Neural cell (in vitro differentiated cells): ENCODE measurements around the gene SVEP1. TPM values are rescaled to one million over a fixed set of nuclear protein-coding genes. Genes with fewer than 3 reads are reported as not detected.

ENCODE experiments used
- H2AFZ ChIP-seq: fragments of 200-600, 300-800 bp; sonication (generic), shearing (Covaris generic); 2 replicates; pipeline ENCODE4 v1.6.0; 2014; ENCODE audit warnings: low read depth, mild to moderate bottlenecking, antibody characterized with exemption, low read length, moderate library complexity
- H3F3A ChIP-seq: fragments of 200-600 bp; shearing (Covaris generic); 2 replicates; pipeline ENCODE4 v1.6.1; 2016; ENCODE audit warnings: mild to moderate bottlenecking, moderate library complexity, mixed read lengths, antibody characterized with exemption, low read length; ENCODE audit not compliant: insufficient read depth, poor library complexity, severe bottlenecking
- H3K27ac ChIP-seq: fragments of 200-600, 300-800 bp; sonication (generic), shearing (Covaris generic); 2 replicates; pipeline ENCODE4 v1.5.1; 2014; ENCODE audit warnings: mild to moderate bottlenecking, low read length, moderate library complexity
- H3K27me3 ChIP-seq: fragments of 300-800, 200-600 bp; sonication (generic), shearing (Covaris generic); 2 replicates; pipeline ENCODE4 v1.6.0; 2014; ENCODE audit warnings: mild to moderate bottlenecking, low read depth, low read length, moderate library complexity; ENCODE audit not compliant: insufficient read depth
- H3K36me3 ChIP-seq: fragments of 300-800, 200-600 bp; sonication (generic), shearing (Covaris generic); 2 replicates; pipeline ENCODE4 v1.5.1; 2014; ENCODE audit warnings: mild to moderate bottlenecking, antibody characterized with exemption, low read length, moderate library complexity; ENCODE audit not compliant: insufficient read depth
- H3K4me2 ChIP-seq: fragments of 300-800, 200-600 bp; sonication (generic), shearing (Covaris generic); 2 replicates; pipeline ENCODE4 v1.6.0; 2014; ENCODE audit warnings: mild to moderate bottlenecking, low read length
- H3K4me3 ChIP-seq: fragments of 300-800, 200-600 bp; sonication (generic), shearing (Covaris generic); 2 replicates; pipeline ENCODE4 v1.5.1; 2014; ENCODE audit warnings: mild to moderate bottlenecking, low read length, moderate library complexity
- H3K79me2 ChIP-seq: fragments of 200-600 bp; shearing (Covaris generic); replicated peaks from 2 replicates; pipeline ENCODE4 v1.6.0; 2014; ENCODE audit warnings: mild to moderate bottlenecking, low read length, moderate library complexity; ENCODE audit not compliant: insufficient read depth
- H3K9ac ChIP-seq: fragments of 300-800, 200-600 bp; sonication (generic), shearing (Covaris generic); 2 replicates; pipeline ENCODE4 v1.6.1; 2016; ENCODE audit warnings: mild to moderate bottlenecking, low read length, mixed read lengths
- H3K9me2 ChIP-seq: fragments of 200-600 bp; shearing (Covaris generic); 2 replicates; pipeline ENCODE4 v1.6.1; 2016; ENCODE audit warnings: mild to moderate bottlenecking, low read length, mixed read lengths; ENCODE audit not compliant: insufficient read depth
- H3K9me3 ChIP-seq: fragments of 200-600, 300-800 bp; sonication (generic), shearing (Covaris generic); 2 replicates; pipeline ENCODE4 v1.6.1; 2016; ENCODE audit warnings: mild to moderate bottlenecking, mixed run types, low read length, moderate library complexity, mixed read lengths
- H4K20me1 ChIP-seq: fragments of 200-600 bp; shearing (Covaris generic); 2 replicates; pipeline ENCODE4 v1.6.1; 2016; ENCODE audit warnings: mild to moderate bottlenecking, mixed run types; ENCODE audit not compliant: insufficient read depth
- CTCF ChIP-seq: fragments of 450-650 bp; IDR thresholded peaks from 2 replicates; pipeline ENCODE4 v1.5.1; 2014; ENCODE audit warnings: antibody characterized with exemption, mild to moderate bottlenecking, moderate library complexity; ENCODE audit not compliant: poor library complexity, severe bottlenecking
- EP300 ChIP-seq: fragments of 450-650 bp; conservative IDR thresholded peaks from 2 replicates; pipeline ENCODE4 v1.6.1; 2014; ENCODE audit warnings: antibody characterized with exemption, mild to moderate bottlenecking, moderate library complexity; ENCODE audit not compliant: poor library complexity, severe bottlenecking
- REST ChIP-seq: IDR thresholded peaks from 2 replicates; pipeline ENCODE4 v1.6.1; 2012; ENCODE audit warnings: borderline replicate concordance
- SMC3 ChIP-seq: fragments of 450-650 bp; conservative IDR thresholded peaks from 2 replicates; pipeline ENCODE4 v1.6.1; 2014; ENCODE audit warnings: antibody characterized with exemption, mild to moderate bottlenecking, moderate library complexity; ENCODE audit not compliant: poor library complexity
- polyA plus RNA-seq: library from polyadenylated mRNA; depleted of rRNA; stranded (reverse); fragments of >200 nt; gene quantifications from 2 replicates; pipeline ENCODE4 v1.2.3, GENCODE V29; 2014

SVEP1 gene
- polyA plus RNA-seq, 1 donor from 2014 or later: 0.10 TPM

- Histone ChIP-seq H3K4me2 (no peak overlapping the region), H3K9me3 (no peaks in the 10 kb centered on the region), H4K20me1 (no peaks in the 10 kb centered on the region), H3F3A (no peaks in the 10 kb centered on the region), H3K9me2 (no peaks in the 10 kb centered on the region), H3K36me3 (no peaks in the 10 kb centered on the region), H3K4me3 (no peak overlapping the region), H3K79me2 (no peaks in the 10 kb centered on the region), H3K27ac (no peak overlapping the region), H2AFZ (no peak overlapping the region), H3K9ac (no peak overlapping the region), H3K27me3 (no peaks in the 10 kb centered on the region)
- TF ChIP-seq EP300: no peak
- no peak for TF ChIP-seq REST
- TF ChIP-seq SMC3: no peak
- TF ChIP-seq CTCF: no peak
Measured at GRCh38 chr9:110429453-110429852, 150.1 kb downstream of the SVEP1 start.

GRCh38 chr9:110427497-110428104 is 151.9 kb downstream of the SVEP1 start:
- Histone ChIP-seq H4K20me1 (no peaks in the 10 kb centered on the region), H3K4me2 (no peak overlapping the region), H3K4me3 (no peak overlapping the region), H3K79me2 (no peaks in the 10 kb centered on the region), H3K27me3 (no peaks in the 10 kb centered on the region), H3K36me3 (no peaks in the 10 kb centered on the region), H3F3A (no peaks in the 10 kb centered on the region), H3K9ac (no peak overlapping the region), H3K9me3 (no peaks in the 10 kb centered on the region), H3K27ac (no peak overlapping the region), H3K9me2 (no peaks in the 10 kb centered on the region), H2AFZ (no peak overlapping the region)
- TF ChIP-seq SMC3: no peak
- peak; percentile 40 for TF ChIP-seq CTCF
